ENCODE data around the gene SAMD14.

GRCh38 chr17:50163843-50164696 lies 34.1 kb upstream of the SAMD14 start:
- no peak for TF ChIP-seq CTCF (IDR thresholded peaks at IDR 0.05)
- TF ChIP-seq POLR2A (IDR thresholded peaks at IDR 0.05): no peak
